Left ventricle myocardium superior (tissue), 1 donor: Measurements from ENCODE around the gene SMARCC2. TPM values are rescaled to one million over a fixed set of nuclear protein-coding genes. Genes with fewer than 3 reads are reported as not detected.
"Not testable (repeated sequence)": the region's sequence is repeated elsewhere in the genome, so short reads cannot be mapped to it uniquely, and the experiment has no call there.

Experiments used
- ATAC-seq: fragments of 200-7000 bp; cut with Tn5 transposase; one replicate; pipeline ENCODE4 v1.9.1; 2020; ENCODE audit warnings: mild to moderate bottlenecking, moderate library complexity
- DNase-seq: peaks from one replicate; pipeline ENCODE4 v3.0.0-alpha.2; 2020
- intact Hi-C: fragments of 100-400 bp; cut with micrococcal nuclease; formaldehyde crosslinking; loops from one replicate; pipeline ENCODE4 v1.11.0; 2022
- total RNA-seq: library from RNA; stranded (reverse); fragmentation: NEBNext Ultra II Directional; extraction: Animal tissue kit (Norgen Biotek cat#: 25700); gene quantifications from one replicate; pipeline ENCODE4 v1.2.1, GENCODE V29; 2021
- donor health status: DM: no; HTN: yes; CAD: no; lungs with severe emphysema.

Gene SMARCC2
- total RNA-seq, 1 donor from 2014 or later = 81.4 TPM

- ATAC-seq (no peak), DNase-seq (no peak)
- intact Hi-C loops = no loop called here
Measured at GRCh38 chr12:56216461-56216860, 27.2 kb upstream of the SMARCC2 start.

DNA sequence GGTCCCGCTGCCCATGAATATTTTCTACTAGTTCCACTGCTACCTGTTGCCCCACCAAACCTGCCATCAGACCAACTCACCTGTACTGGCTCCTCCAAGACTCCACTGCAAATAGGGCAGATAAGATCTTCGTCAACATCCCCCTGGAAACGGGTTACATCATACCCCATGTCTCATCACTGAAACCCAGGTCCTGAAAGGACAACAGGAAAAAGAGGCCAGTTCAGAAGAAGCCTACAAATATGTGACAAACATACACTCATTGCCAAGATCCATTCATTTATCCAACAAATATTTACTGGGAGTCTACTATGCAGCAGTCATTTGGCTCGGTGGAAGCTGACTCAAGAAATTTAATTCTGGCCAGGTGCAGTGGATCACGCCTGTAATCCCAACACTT, 24.6 kb upstream of the SMARCC2 start:
- ATAC-seq = no peak
- DNase-seq = no peak
- intact Hi-C loops = no loop called here

- intact Hi-C loops = no loop called here
- no peak for ATAC-seq
- DNase-seq = no peak
Measured at GRCh38 chr12:56212361-56212760, 23.1 kb upstream of the SMARCC2 start.

- no peak for ATAC-seq
- intact Hi-C loops = no loop called here
- DNase-seq = no peak
Measured at GRCh38 chr12:56208006-56208405, 18.7 kb upstream of the SMARCC2 start.

DNA sequence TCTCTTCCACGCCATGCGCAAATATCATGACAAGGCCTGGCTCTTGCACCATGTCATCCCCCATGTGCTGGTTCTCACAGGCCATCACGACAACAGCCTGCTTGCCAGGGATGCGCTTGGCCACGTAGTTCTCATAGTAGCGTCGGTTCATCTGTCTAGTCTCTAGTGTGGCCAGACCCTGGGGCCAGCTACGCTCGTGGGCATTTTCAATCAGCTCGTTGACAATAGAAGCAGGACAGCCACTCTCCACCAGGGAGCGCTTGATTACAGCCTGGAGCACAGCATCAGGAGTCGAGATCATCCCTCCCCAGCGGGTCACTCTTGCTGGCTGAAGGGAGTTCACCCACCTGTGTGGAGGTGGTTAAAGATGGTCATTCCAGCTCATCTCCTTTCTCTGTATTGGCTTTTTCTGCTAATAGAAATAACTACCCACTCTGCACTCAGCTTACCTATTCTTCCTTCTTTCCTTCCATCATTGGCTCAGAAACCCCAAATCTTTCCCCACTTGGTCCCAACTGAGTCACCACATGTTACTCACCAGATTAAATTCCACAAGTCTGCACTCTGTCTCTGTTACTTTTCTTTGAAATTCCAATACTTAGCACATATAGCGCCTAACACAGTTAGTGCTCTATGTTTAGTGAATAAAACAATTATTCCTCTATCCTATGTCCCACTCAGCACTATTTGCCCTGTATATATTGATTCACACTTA, 17.3 kb upstream of the SMARCC2 start:
- intact Hi-C loops = no loop called here
- peak; percentile 77 for ATAC-seq
- peak; percentile 62 for DNase-seq

DNA sequence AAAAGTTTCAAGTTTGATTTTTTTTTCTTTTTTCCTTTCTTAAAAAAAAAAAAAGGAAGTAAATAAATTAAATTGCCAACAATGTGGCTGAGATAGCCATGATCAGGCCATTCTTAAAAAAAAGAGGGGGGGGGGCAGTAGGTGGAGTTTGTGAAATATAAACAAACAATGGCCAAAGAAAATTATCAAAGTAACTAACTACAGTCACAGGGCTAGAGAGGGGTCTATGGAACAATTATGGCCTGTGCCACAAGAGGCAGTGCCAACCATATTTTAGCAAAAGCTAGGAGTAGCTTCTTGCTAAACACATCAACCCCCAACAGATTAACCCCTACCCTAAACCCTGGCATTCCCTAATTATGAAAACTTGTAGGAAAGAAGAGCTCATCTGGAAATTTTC, 16.2 kb upstream of the SMARCC2 start:
- intact Hi-C loops = no loop called here
- no peak for ATAC-seq

GRCh38 chr12:56204275-56204674, 15.0 kb upstream of the SMARCC2 start:
- ATAC-seq = no peak
- intact Hi-C loops = no loop called here

More for the DNA sequence above, 16.2 kb upstream of the SMARCC2 start:
- no peak for DNase-seq

DNA sequence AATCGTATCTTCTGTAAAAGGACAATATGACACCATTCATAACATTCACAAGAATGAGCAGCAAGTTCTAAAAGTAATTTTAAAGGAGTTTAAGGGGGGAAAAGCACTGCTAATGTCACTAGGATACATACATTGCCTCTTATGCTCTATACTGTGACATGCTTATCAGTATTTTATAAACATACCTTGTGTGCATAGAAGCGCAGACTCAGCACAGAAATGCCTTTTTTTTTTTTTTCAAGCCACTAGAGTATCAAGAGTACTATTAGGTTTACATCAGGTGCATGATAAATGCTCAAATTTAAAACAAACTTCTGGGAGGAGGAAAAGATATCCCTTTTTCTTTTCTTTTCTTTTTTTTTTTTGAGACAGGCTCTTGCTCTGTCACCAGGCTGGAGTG, 13.6 kb upstream of the SMARCC2 start:
- intact Hi-C loops = no loop called here
- DNase-seq = no peak
- no peak for ATAC-seq

More at GRCh38 chr12:56204275-56204674, 15.0 kb upstream of the SMARCC2 start:
- no peak for DNase-seq

DNA sequence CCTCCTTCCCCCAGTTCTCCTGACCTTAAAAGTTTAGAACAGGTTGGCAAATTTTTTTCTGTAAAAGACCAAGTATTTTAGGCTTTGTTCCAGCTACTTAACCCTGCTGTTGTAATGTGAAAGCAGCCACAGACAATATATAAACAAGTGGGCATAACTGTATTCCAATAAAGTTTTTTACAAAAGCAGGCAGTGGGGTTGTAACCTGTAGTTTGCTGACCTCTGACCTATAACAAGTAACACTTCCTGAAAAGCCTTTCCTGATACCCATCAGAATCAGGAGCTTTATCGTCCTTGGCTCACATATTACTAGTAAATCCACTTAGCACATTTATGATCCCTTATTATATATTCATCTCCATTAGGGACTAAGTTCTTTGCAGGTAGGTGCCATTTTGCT, 13.1 kb upstream of the SMARCC2 start:
- intact Hi-C loops = no loop called here
- no peak for DNase-seq

DNA sequence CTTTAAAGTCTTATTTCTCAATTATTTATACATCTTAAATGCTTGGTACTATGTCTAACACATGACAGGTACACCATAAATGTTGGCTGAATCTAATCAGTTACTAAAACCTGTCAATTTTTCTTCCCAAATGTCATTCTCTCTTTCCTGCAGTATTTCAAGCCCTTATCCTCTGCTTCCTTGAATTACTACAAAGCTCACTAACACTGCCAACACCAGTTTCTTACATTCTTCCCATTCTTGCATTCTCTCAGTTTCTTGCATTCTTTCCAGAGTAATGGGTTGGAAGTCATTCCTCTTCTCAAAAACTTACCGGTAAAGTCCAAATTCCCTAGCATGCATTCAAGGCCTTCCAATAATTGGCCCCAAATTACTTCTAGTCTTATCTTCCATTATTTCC, 9.6 kb upstream of the SMARCC2 start:
- ATAC-seq (no peak), DNase-seq (no peak)
- intact Hi-C loops = loop anchor here (10.0 kb wide), 1 partner anchor 266 kb away; the partner anchor contains the start of gene SPRYD4

More for the DNA sequence above, 13.1 kb upstream of the SMARCC2 start:
- no peak for ATAC-seq

DNA sequence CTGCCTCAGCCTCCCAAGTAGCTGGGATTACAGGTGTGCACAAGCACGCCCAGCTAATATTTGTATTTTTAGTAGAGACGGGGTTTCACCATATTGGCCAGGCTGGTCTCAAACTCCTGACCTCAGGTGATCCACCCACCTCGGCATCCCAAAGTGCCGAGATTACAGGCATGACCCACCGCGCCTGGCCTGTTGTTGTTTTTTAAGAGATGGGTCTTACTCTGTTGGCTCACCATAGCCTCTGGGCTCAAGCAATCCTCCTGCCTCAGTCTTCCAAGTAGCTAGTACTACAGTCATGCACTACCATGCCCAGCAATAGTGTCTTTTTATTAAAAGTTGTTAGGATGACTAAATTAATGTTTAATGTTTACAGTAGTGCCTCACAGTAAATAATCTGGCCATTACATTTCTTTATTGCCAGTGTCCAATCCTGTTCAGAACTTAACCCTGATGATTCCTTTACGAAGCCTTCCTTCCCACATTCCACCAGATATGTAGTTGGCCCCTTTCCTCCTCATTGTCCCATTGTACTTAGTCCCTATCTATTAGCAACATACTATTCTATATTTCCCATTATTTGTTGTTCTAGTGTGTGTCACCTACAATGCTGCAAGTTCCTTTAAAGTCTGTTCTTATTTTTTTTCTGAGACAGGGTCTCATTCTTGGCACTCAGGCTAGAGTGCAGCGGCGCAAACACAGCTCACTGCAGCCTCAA, 8.8 kb upstream of the SMARCC2 start:
- intact Hi-C loops = loop anchor here (10.0 kb wide), 1 partner anchor 267 kb away; the partner anchor contains the start of gene SPRYD4
- no peak for ATAC-seq

DNA sequence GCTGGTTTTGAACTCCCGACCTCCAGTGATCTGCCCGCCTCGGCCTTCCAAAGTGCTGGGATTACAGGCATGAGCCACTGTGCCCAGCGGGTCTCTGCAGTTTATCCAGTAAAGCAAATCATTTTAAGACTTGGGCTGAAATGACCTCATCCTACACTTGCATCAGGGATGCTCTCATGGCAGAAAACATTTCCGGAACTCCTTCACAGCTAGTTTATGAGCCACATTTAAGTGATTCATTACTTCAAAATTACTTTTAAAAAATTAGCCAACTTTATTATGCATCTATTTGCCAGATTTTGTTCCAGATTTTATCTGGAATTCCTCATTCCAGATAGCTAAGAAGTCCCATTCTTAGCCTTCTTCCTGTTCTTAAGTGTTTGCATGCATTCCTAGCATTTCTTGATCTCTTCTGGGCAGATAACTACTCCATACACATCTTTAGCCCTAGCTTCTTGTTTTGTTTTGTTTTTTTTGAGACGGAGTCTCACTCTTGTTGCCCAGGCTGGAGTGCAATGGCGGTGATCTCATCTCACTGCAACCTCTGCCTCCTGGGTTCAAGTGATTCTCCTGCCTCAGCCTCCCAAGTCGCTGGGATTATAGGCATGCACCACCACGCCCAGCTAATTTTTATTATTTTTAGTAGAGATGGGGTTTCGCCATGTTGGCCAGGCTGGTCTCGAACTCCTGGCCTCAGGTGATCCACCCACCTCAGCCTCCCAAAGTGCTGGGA, 7.7 kb upstream of the SMARCC2 start:
- peak; percentile 31 for ATAC-seq
- not testable (repeated sequence) for DNase-seq
- intact Hi-C loops = loop anchor here (10.0 kb wide), 1 partner anchor 268 kb away; the partner anchor contains the start of gene SPRYD4

More for the DNA sequence above, 8.8 kb upstream of the SMARCC2 start:
- DNase-seq = no peak

GRCh38 chr12:56193025-56193578, 3.8 kb upstream of the SMARCC2 start:
- DNase-seq = no peak
- no peak for ATAC-seq
- intact Hi-C loops = loop anchor here (10.0 kb wide), 1 partner anchor 272 kb away; the partner anchor contains the start of gene SPRYD4

DNA sequence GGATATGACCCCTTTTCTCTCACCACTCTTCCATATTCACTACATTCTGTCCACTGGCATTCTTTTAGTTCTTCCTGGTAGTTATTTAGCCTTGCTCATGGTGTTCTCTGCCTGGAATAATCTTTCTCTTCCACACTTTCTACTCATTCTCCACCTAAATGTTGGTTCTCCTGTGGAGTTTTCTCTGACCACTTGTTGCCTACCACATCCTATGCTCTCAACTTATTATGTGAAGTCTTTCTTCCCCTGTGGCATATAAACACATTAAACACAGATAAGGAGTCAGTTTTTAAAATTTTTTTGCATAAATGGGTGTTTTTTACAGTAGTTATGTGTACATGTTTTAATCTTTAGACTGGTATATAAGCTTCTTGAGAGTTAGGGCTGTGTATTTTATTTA, 3.3 kb upstream of the SMARCC2 start:
- DNase-seq = no peak
- intact Hi-C loops = loop anchor here (10.0 kb wide), 1 partner anchor 272 kb away; the partner anchor contains the start of gene SPRYD4
- ATAC-seq = no peak

DNA sequence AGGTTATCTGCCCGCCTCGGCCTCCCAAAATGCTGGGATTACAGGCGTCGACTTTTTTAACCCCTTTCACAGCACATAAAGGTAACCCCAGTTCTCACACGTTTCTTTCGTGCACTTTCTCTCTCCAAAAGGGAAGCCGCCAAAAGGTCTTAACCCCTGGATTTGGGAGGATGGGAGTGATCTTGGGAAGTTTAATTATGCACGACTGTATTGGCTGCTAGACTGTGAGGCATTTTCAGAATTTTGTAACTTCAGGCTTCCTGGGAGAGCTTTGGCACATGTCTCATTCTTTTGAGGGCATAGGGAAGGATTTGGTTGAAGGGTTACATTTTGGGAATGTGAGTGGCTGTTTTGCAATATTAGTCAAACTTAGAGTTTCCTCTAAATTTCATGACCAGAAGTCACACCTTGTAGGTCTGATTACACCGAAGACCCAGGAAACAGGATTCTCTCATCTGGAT, 1.4 kb upstream of the SMARCC2 start:
- intact Hi-C loops = loop anchor here (10.0 kb wide), 1 partner anchor 274 kb away; the partner anchor contains the start of gene SPRYD4
- DNase-seq (no peak), ATAC-seq (no peak)

DNA sequence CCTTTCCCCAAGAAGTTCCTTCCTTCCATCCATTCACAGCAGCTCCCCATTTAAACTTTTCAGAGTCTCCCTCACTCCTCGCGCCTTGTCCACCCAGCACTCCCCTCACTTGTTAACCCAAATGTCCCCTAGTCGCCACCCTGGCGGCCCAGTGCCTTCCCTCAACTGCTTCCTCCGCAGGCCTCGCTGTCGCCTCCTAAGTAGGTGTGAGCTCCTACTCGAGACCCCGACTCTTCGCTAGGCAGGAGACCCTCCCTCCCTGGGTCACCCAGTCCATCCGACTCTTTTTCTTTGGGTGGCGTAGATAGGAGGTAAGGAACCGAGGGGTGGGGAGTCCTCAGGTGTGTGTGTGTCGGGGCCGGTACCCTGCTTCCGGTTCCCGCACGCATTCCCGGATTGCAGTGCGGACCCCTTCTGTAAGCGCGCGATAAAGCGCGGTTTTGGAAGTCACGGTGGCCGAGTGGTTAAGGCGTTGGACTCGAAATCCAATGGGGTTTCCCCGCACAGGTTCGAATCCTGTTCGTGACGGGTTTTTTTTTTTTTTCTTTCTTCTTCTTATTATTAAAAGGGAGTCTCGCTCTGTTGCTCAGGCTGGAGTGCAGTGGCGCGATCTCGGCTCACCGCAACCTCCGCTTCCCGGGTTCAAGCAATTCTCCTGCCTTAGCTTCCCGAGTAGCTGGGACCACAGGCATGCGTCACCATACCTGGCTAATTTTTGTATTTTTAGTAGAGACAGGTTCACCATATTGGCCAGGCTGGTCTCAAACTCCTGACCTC, 823 bp upstream of the SMARCC2 start:
- peak; percentile 82 for DNase-seq
- intact Hi-C loops = loop anchor here (10.0 kb wide), 2 partner anchors 65 to 275 kb away; partner anchors contain the start of genes ESYT1 and SPRYD4
- peak; percentile 58 for ATAC-seq

GRCh38 chr12:56188778-56189098, 545 bp downstream of the SMARCC2 start:
- ATAC-seq (peak; percentile 4), DNase-seq (no peak)
- intact Hi-C loops = loop anchor here (10.0 kb wide), 1 partner anchor 64 kb away; the partner anchor contains the start of gene ESYT1

GRCh38 chr12:56188131-56188777, 1.0 kb downstream of the SMARCC2 start:
- ATAC-seq (no peak), DNase-seq (no peak)
- intact Hi-C loops = loop anchor here (10.0 kb wide), 1 partner anchor 63 kb away; the partner anchor contains the start of gene ESYT1
